Activated CD4-positive, alpha-beta T cell treated with anti-CD3 and anti-CD28 coated beads for 48 hours (primary cell): Measurements from ENCODE around the gene KRTAP20-3.

Experiments used
- DNase-seq: peaks from one replicate; pipeline ENCODE4 v3.0.0-alpha.2; 2020

KRTAP20-3 gene

DNA sequence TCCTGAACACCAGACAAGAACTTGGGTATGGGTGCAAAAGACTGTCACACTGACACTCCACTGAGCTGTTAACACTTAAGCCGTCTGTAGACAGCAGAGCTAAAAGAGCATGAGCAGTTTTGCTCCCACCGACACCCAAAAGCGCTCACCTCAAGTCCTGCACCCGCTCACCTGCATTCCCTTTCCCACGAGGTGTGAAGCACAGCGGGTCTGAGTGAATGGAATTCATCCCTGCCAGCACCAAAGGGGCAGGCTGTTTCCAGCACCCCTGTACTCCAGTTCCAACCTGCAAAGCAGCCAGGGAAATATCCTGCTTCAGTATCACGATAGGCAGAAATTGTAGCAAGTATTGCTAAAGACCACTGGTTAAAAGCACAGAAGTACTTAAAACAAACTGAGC lies 47.2 kb downstream of the KRTAP20-3 start:
- DNase-seq: no peak
